Motor neuron (in vitro differentiated cells): ENCODE results near the gene MFAP2. TPM values are rescaled to one million over a fixed set of nuclear protein-coding genes. Genes with fewer than 3 reads are reported as not detected.
"Not testable (repeated sequence)": the region's sequence is repeated elsewhere in the genome, so short reads cannot be mapped to it uniquely, and the experiment has no call there.

Experiments
- ATAC-seq, 8 experiments: fragments of 200-7000 bp; cut with Tn5 transposase; replicated peaks in 6 of 8; 2 replicates each; pipeline ENCODE4 v1.8.0; 2021; ENCODE audit warnings: mild to moderate bottlenecking in 8 of 8, moderate library complexity in 8 of 8
- H3K27ac ChIP-seq, 2 donors: fragments of 250-450 bp; sonication (Bioruptor Pico); 2 replicates each; pipeline ENCODE4 v1.9.0; 2021; ENCODE audit warnings: antibody characterized with exemption in 2 of 2, mild to moderate bottlenecking in 2 of 2, moderate library complexity in 1 of 2
- H3K4me1 ChIP-seq, 2 donors: fragments of 250-450 bp; sonication (Bioruptor Pico); replicated peaks in 1 of 2; 2 replicates each; pipeline ENCODE4 v1.6.1; 2021; ENCODE audit warnings: antibody characterized with exemption in 2 of 2, mild to moderate bottlenecking in 2 of 2, moderate library complexity in 1 of 2
- H3K4me3 ChIP-seq, 5 donors: fragments of 250-450 bp; sonication (Bioruptor Pico); 2 replicates each; pipeline ENCODE4 v1.9.0; 2021; ENCODE audit warnings: antibody characterized with exemption in 5 of 5, mild to moderate bottlenecking in 5 of 5, moderate library complexity in 4 of 5
- WGBS, 10 experiments: fragments of 450-650 bp; shearing (Covaris generic); methylation state at CpG; one replicate each; pipeline ENCODE4 v1.0.0; 2022; 5-methylcytosine and 5-hydroxymethylcytosine counted together
- in situ Hi-C, 9 experiments: fragments of 400-800 bp; cut with MboI; loops; one replicate each; pipeline ENCODE4 v1.15.0; 2021; ENCODE audit warnings: low sequenced_read_pairs in 9 of 9, low pct_unique_long_range_greater_than_20kb in 2 of 9; ENCODE audit not compliant: unreplicated experiment in 9 of 9
- total RNA-seq, 8 experiments: library from RNA; unstranded; fragments of 300-600 nt; gene quantifications; 2 replicates each; pipeline versions ENCODE4 v1.2.3 to v1.2.4, GENCODE V29; 2022

The MFAP2 gene
- total RNA-seq, 8 experiments from 2014 or later: 8.8 to 144 (median 23.7) TPM

DNA sequence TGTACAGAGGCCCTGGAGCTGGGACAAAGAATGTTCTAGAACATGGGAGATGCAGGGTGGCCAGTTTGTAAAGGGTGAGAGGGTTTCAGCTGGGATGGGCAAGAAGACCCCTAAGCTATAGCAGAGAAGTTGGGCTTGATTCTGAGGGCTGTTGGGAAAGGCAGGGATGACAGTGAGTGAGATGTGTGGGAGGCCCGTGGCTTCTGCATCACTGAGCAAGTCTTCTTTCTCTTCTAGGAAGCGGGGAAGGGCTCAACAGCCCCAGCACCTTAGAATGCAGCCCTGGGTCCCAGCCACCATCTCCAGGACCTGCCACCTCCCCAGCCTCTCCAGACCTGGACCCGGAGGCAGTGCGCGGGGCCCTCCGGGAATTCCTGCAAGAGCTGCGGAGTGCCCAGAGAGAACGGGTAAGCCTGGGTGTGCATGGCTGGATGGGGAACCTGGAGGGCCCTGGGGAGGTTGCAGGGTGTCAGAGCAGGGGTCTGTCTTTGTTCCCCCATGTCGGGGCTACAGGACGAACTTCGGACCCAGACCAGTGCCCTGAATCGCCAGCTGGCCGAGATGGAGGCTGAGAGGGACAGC, 14.8 kb downstream of the MFAP2 start:
- 94 to 100% (median 98%) methylated on average over 2 to 10 of the region's 13 CpGs; no CpG with 5 or more reads in 7 of the 10 experiments for WGBS, 10 experiments
- Histone ChIP-seq H3K27ac (no peak overlapping the region), H3K4me3 (no peak overlapping the region), H3K4me1 (no peaks in the 10 kb centered on the region)
- in situ Hi-C loops: no loop called here
- no peak for ATAC-seq

GRCh38 chr1:16964169-16964568, 16.3 kb downstream of the MFAP2 start:
- in situ Hi-C loops, H3K27ac ChIP-seq, ATAC-seq, H3K4me1 ChIP-seq, H3K4me3 ChIP-seq: not testable (repeated sequence)
- WGBS, 10 experiments: 75 to 98% (median 96%) methylated on average over 2 to 4 of the region's 4 CpGs; no CpG with 5 or more reads in 1 of the 10 experiments

GRCh38 chr1:16961297-16962133, 18.9 kb downstream of the MFAP2 start:
- Histone ChIP-seq H3K4me1 (no peaks in the 10 kb centered on the region), H3K4me3 (peak overlapping the region in 2 of 5 donors; percentile 19 to 28), H3K27ac (no peak overlapping the region)
- 40 to 100% (median 90%) methylated on average over 1 to 13 of the region's 14 CpGs; no CpG with 5 or more reads in 1 of the 10 experiments for WGBS, 10 experiments
- in situ Hi-C loops: no loop called here
- peak in 1 of 8 experiments; percentile 1 for ATAC-seq

- peak; percentile 89 to 99 (median 90) for ATAC-seq
- Histone ChIP-seq H3K4me3 (peak overlapping the region; percentile 14 to 28 (median 19)), H3K4me1 (no peaks in the 10 kb centered on the region), H3K27ac (peak overlapping the region in 1 of 2 donors; percentile 19)
- 7 to 80% (median 40%) methylated on average over 1 to 26 of the region's 57 CpGs; no CpG with 5 or more reads in 1 of the 10 experiments for WGBS, 10 experiments
- in situ Hi-C loops: no loop called here
These were observed 19.7 kb downstream of the MFAP2 start for GRCh38 chr1:16960560-16961296.

GRCh38 chr1:16958475-16958874, 21.9 kb downstream of the MFAP2 start:
- in situ Hi-C loops: loop anchor here in 1 of 9 experiments (10.0 kb wide), 1 partner anchor 86 kb away; no protein-coding TSS in a partner anchor
- 94 to 100% (median 100%) methylated on average over 1 to 10 of the region's 12 CpGs; no CpG with 5 or more reads in 6 of the 10 experiments for WGBS, 10 experiments
- ATAC-seq: no peak

DNA sequence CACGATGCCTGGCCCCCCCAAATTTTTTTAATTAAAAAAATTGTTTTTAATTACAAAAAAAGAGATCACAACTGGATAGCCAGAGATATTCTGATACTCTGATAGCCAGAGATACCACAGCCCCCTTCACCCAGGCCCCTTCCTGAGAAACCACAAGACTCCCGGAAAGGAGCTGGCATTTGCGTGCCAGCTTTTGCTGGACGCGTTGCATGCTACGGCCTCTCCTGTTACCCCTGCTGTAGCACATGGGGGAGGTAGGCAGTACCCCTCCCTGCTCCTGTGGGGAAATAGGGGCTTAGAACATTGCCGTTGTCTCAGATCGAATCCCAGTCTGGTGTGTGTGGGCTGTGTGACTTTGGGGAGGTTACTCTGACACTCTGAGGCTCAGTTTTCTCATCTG, 22.7 kb downstream of the MFAP2 start:
- no peak overlapping the region for H3K4me3 ChIP-seq
- in situ Hi-C loops: loop anchor here in 1 of 9 experiments (10.0 kb wide), 1 partner anchor 87 kb away; no protein-coding TSS in a partner anchor
- WGBS, 10 experiments: 60 to 100% (median 97%) methylated on average over 1 to 8 of the region's 8 CpGs; no CpG with 5 or more reads in 1 of the 10 experiments
- no peak for ATAC-seq
- no peak overlapping the region for H3K27ac ChIP-seq
- no peaks in the 10 kb centered on the region for H3K4me1 ChIP-seq

More at GRCh38 chr1:16958475-16958874, 21.9 kb downstream of the MFAP2 start:
- Histone ChIP-seq H3K4me1 (no peaks in the 10 kb centered on the region), H3K4me3 (no peak overlapping the region), H3K27ac (no peak overlapping the region)

DNA sequence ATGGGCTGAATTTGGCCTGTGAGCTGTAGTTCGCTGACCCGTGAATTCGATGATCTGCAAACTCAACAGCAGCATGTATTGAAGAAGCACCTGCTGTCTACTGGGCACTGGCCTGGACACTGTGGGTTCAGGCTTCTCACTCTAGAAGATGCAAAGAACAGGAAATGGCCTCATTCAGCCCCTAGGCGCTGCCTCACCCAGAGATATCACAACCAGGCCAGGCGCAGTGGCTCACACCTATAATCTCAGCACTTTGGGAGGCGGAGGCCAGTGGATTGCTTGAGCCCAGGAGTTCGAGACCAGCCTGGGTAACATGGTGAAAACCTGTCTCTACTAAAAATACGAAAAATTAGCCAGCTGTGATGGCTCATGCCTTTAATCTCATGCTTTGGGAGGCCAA, 23.6 kb downstream of the MFAP2 start:
- H3K4me1 ChIP-seq: peaks cover 0 to 4% of the 10 kb centered on the region in 2 donors
- H3K4me3 ChIP-seq: no peak overlapping the region
- in situ Hi-C loops: loop anchor here in 1 of 9 experiments (10.0 kb wide), 1 partner anchor 88 kb away; no protein-coding TSS in a partner anchor
- WGBS, 10 experiments: 81 to 100% (median 92%) methylated on average over 2 to 8 of the region's 8 CpGs; no CpG with 5 or more reads in 4 of the 10 experiments
- no peak for ATAC-seq
- no peak overlapping the region for H3K27ac ChIP-seq

GRCh38 chr1:16955186-16955585, 25.2 kb downstream of the MFAP2 start:
- peaks cover 0 to 4% of the 10 kb centered on the region in 2 donors for H3K4me1 ChIP-seq
- no peak for ATAC-seq
- in situ Hi-C loops: loop anchor here in 1 of 9 experiments (10.0 kb wide), 1 partner anchor 90 kb away; no protein-coding TSS in a partner anchor
- WGBS, 10 experiments: 67 to 100% (median 90%) methylated on average over 1 to 23 of the region's 25 CpGs; no CpG with 5 or more reads in 3 of the 10 experiments
- no peak overlapping the region for H3K4me3 ChIP-seq
- H3K27ac ChIP-seq: no peak overlapping the region

- no peak for ATAC-seq
These were observed 25.8 kb downstream of the MFAP2 start for GRCh38 chr1:16954579-16954978.

DNA sequence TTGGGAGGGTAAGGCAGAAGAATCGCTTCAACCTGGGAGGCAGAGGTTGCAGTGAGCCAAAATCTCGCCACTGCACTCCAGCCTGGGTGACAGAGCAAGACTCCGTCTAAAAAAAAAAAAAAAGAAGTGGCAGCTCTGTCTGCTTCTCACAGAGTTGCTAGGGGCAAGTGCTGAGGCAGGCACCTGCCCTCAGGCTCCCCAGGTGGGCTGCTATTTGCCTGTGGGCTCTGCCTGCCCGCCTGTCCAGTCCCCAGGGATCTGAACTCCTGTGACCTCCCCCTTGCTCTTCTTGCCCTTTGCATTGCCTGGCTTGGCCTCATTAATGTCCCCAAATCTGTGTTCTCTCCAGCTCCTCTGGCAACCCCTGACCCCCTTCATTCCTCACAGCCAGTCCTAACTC, 28.0 kb downstream of the MFAP2 start:
- in situ Hi-C loops: loop anchor here in 1 of 9 experiments (10.0 kb wide), 1 partner anchor 92 kb away; no protein-coding TSS in a partner anchor
- 60 to 100% (median 92%) methylated on average over 1 to 3 of the region's 4 CpGs; no CpG with 5 or more reads in 5 of the 10 experiments for WGBS, 10 experiments
- not testable (repeated sequence) for H3K4me1 ChIP-seq, H3K4me3 ChIP-seq, H3K27ac ChIP-seq, ATAC-seq

More at GRCh38 chr1:16954579-16954978, 25.8 kb downstream of the MFAP2 start:
- in situ Hi-C loops: loop anchor here in 1 of 9 experiments (10.0 kb wide), 1 partner anchor 90 kb away; no protein-coding TSS in a partner anchor
- WGBS, 10 experiments: 85 to 100% (median 90%) methylated on average over 4 of the region's 18 CpGs; no CpG with 5 or more reads in 7 of the 10 experiments
- no peak overlapping the region for H3K4me3 ChIP-seq
- H3K4me1 ChIP-seq: peaks cover 0 to 4% of the 10 kb centered on the region in 2 donors
- H3K27ac ChIP-seq: no peak overlapping the region

DNA sequence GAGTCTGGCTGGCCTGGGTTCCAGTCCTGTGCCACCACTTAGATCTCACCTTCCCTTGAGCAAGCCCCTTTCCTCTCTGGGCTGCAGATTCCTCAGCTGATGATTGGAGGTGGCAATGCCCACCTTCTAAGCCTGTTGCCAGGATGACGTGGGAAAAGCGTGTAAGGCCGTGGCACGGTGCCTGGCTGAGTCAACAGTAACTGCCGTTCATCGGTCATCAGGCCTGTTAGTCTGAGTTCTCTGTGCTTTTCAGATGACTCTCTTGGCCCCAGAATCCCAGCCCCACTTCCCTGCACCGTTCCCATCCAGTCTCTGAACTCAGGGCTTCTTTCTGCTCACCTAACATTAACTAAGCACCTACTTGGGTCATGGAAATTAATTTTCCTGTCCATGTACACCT, 31.4 kb downstream of the MFAP2 start:
- H3K4me3 ChIP-seq, in situ Hi-C loops, ATAC-seq, H3K27ac ChIP-seq, H3K4me1 ChIP-seq: not testable (repeated sequence)
- 0 to 100% (median 87%) methylated on average over 1 to 3 of the region's 7 CpGs; no CpG with 5 or more reads in 5 of the 10 experiments for WGBS, 10 experiments

GRCh38 chr1:16948282-16948891, 32.0 kb downstream of the MFAP2 start:
- in situ Hi-C loops, H3K4me1 ChIP-seq, H3K27ac ChIP-seq, H3K4me3 ChIP-seq: not testable (repeated sequence)
- peak in 1 of 8 experiments; percentile 5 for ATAC-seq
- 80 to 94% (median 80%) methylated on average over 2 to 14 of the region's 26 CpGs; no CpG with 5 or more reads in 7 of the 10 experiments for WGBS, 10 experiments
